Bronchial epithelial cell (primary cell): Measurements from ENCODE around the gene MED12L. TPM values are rescaled to one million over a fixed set of nuclear protein-coding genes. Genes with fewer than 3 reads are reported as not detected.

Source experiments
- DNase-seq: peaks from one replicate; pipeline ENCODE4 v3.0.0-alpha.2; 2010; ENCODE audit warnings: low read depth
- FAIRE-seq: peaks from 2 replicates; lab custom pipeline; 2011; peaks lifted over from hg19 to GRCh38; lab: Jason Lieb, UNC
- H3K27me3 ChIP-seq: 2 replicates; pipeline ENCODE4 v1.5.1; 2011; ENCODE audit warnings: low read length; ENCODE audit not compliant: control insufficient read depth, insufficient read depth
- H3K36me3 ChIP-seq: 2 replicates; pipeline ENCODE4 v1.5.1; 2011; ENCODE audit warnings: low read length; ENCODE audit not compliant: control insufficient read depth, insufficient read depth
- H3K4me3 ChIP-seq: 2 replicates; pipeline ENCODE4 v1.5.1; 2011; ENCODE audit warnings: mild to moderate bottlenecking, low read depth, low read length, control low read depth
- total RNA-seq: library from RNA; depleted of rRNA; stranded (reverse); fragments of >200 nt; gene quantifications from 2 replicates; pipeline ENCODE4 v1.2.1, GENCODE V29; 2014
- TF ChIP-seq, protein P1 (sequence below): IDR thresholded peaks from 2 replicates; pipeline ENCODE4 v1.5.1; 2011; ENCODE audit warnings: mild to moderate bottlenecking, moderate library complexity, low read length, control low read depth, inconsistent platforms; ENCODE audit not compliant: insufficient read depth, severe bottlenecking

The MED12L gene
- total RNA-seq, 1 donor from 2014 or later: 0.26 TPM

DNA sequence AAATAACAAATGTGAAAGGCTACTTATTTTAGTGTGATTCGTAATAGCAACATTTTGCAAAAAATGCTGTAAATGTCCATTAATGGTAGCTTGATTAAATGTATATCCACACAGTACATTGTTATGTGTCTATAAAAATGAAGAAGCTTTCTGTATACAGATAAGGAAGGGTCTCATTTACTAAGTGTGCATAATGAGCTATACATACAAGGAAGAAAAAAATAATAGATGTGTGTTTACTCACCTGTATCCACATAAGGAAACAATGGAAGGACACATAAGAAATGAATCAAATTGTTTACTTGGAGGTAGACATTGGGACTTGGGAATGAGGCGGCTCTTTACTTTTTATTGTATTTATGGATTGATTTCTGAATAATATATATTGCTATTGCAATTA, 34.9 kb downstream of the MED12L start:
- DNase-seq (no peak), FAIRE-seq (no peak)
- Histone ChIP-seq H3K4me3 (no peak overlapping the region), H3K27me3 (no peaks in the 10 kb centered on the region), H3K36me3 (no peaks in the 10 kb centered on the region)
- TF ChIP-seq, protein P1, sequence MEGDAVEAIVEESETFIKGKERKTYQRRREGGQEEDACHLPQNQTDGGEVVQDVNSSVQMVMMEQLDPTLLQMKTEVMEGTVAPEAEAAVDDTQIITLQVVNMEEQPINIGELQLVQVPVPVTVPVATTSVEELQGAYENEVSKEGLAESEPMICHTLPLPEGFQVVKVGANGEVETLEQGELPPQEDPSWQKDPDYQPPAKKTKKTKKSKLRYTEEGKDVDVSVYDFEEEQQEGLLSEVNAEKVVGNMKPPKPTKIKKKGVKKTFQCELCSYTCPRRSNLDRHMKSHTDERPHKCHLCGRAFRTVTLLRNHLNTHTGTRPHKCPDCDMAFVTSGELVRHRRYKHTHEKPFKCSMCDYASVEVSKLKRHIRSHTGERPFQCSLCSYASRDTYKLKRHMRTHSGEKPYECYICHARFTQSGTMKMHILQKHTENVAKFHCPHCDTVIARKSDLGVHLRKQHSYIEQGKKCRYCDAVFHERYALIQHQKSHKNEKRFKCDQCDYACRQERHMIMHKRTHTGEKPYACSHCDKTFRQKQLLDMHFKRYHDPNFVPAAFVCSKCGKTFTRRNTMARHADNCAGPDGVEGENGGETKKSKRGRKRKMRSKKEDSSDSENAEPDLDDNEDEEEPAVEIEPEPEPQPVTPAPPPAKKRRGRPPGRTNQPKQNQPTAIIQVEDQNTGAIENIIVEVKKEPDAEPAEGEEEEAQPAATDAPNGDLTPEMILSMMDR: no peak

DNA sequence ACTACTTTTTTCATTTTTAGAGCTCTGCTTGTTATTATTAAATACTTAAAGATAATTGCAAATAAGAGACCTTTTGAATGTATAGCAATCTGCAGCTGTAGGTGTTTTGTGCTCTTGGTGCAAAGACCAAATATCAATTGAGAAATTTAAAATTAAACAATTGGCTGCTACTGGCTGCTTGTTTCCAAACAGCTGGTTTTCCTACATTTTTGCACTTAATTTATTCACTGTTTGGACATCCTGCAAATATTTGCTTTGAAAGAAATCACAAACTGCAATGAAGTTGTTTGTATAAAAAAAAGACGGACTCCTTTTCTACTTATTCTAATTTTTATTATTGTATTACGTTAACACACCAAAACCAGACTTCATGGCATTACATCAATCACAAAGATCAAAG, 35.6 kb downstream of the MED12L start:
- FAIRE-seq: no peak
- DNase-seq: no peak
- Histone ChIP-seq H3K27me3 (no peaks in the 10 kb centered on the region), H3K36me3 (no peaks in the 10 kb centered on the region), H3K4me3 (no peak overlapping the region)
- TF ChIP-seq, protein P1: no peak

DNA sequence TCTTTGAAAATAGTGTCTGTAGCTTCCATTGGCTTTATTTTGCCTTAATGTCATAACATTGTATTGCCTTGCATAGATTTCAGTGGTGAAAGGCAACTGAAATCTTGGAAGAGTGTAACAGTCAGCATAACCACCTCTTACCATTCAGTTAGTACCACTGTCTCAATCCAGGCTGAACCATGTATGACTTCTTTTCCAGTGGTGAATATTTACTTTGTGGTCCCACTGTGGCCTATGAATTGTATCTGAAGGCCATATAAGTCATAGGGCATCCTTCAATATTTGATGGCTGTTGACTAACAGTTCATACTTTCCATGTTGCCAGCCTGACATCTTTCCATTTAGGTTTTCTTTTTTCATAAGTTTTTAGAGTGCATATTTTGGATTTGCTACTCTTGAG, 38.4 kb downstream of the MED12L start:
- no peaks in the 10 kb centered on the region for H3K36me3 ChIP-seq
- DNase-seq (no peak), FAIRE-seq (no peak)
- no peak overlapping the region for H3K4me3 ChIP-seq
- no peaks in the 10 kb centered on the region for H3K27me3 ChIP-seq
- TF ChIP-seq, protein P1: no peak

DNA sequence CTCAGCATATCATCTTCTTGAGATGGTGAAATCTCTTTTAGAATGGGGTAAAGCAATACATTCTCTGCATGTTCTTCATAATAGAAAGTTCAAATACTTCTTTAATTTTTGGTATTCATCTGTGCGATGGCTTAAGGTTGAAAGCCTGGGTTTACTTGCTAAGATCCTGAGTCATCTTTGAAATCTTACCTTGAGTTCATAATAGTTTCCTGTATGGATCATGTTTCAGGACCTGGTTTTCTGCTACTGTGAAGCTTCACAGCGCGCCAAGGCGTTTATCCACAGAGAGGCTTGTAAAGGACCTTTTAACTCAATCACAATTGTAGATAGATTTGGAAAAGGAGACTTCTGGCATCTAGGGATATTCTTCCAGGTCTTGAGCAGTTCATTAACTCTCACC, 39.0 kb downstream of the MED12L start:
- DNase-seq (peak; percentile 79), FAIRE-seq (no peak)
- Histone ChIP-seq H3K27me3 (no peaks in the 10 kb centered on the region), H3K36me3 (no peaks in the 10 kb centered on the region), H3K4me3 (no peak overlapping the region)
- TF ChIP-seq, protein P1: no peak

DNA sequence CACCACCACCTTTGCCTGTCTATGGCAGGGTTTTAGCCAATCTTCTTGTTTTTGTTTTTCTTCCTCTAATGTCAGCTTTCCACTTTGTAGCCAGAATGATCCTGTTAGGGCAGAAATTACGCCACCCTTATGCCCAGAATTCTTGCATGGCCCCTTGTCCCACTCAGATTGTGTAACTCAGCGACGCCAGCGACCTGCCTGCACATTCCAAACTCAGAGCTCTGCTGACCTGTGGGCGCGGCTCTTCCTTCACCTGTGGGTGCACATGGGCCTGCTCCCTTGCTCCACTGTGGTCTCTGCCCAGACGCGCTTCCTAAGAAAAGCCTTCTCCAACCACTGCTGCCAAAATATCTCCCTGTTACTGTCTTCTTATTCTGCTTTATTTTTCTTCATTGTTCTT, 45.0 kb downstream of the MED12L start:
- FAIRE-seq (no peak), DNase-seq (no peak)
- Histone ChIP-seq H3K4me3 (no peak overlapping the region), H3K36me3 (no peaks in the 10 kb centered on the region), H3K27me3 (no peaks in the 10 kb centered on the region)
- TF ChIP-seq, protein P1: no peak

DNA sequence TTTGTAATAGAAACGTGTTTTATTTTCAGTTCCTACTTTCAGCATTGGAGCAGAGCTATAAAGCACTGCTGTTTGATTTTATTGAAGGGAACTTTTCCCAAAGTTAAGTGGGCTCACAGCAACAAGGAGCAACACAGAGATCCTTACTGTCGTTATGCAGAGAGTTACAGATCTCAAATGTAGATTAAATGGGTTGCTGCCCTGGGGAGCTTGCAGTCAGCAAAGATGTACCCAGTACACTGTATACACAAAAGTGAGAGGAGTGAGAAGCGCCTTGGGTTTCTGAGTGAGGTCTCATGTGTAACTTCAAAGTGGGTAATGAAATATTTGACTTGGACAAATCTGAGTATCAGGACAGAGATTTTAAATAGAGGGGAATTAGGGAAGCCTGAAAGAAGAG, 47.7 kb downstream of the MED12L start:
- no peak for DNase-seq
- TF ChIP-seq, protein P1: no peak
- Histone ChIP-seq H3K4me3 (no peak overlapping the region), H3K27me3 (no peaks in the 10 kb centered on the region), H3K36me3 (no peaks in the 10 kb centered on the region)
- no peak for FAIRE-seq
